Sigmoid colon (tissue), 4 donors: ENCODE results near the gene MYO5C.

Experiments used
- EP300 ChIP-seq, 4 donors: sonication (generic); formaldehyde crosslinking; IDR thresholded peaks; one replicate each; pipeline ENCODE4 v1.6.1; 2017; ENCODE audit warnings: antibody characterized with exemption in 4 of 4
- TF ChIP-seq, protein P1 (sequence below), 4 experiments: fragments of 450-650 bp in 3 of 4; fragments of 200-600 bp in 1 of 4; IDR thresholded peaks; one replicate each; pipeline ENCODE4 v1.5.1; 2016 to 2019; ENCODE audit warnings: antibody characterized with exemption in 4 of 4, mild to moderate bottlenecking in 3 of 4, moderate library complexity in 2 of 4

DNA sequence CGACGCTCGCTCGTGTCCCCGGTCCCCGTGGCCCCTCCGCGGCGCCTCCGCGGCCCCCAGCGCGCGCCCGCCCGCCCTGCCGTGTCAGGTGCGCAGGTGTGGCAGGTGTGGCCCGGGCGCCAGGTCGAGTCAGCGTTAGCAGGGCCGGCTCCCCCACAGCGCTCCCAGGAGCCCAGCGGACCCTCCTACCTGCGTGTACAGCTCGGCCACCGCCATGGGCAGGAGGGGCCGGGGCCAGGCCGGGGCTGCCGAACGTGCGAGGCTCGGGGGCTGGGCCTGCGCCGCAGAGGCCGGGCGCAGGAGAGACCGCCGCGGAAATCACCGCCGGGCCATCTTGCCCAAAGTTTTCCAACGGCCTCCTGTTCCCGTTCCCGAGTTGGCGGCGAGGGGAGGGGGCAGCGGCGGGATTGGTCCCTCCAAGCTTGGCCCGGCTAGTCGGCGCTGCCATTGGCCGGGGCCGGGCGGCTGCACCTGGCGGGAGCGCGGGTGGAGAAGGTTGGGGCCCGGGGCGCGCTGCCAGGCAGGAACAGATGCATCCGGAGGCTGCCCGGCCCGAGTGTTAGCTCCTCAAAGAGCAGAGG, at the start of gene MYO5C:
- TF ChIP-seq, protein P1, sequence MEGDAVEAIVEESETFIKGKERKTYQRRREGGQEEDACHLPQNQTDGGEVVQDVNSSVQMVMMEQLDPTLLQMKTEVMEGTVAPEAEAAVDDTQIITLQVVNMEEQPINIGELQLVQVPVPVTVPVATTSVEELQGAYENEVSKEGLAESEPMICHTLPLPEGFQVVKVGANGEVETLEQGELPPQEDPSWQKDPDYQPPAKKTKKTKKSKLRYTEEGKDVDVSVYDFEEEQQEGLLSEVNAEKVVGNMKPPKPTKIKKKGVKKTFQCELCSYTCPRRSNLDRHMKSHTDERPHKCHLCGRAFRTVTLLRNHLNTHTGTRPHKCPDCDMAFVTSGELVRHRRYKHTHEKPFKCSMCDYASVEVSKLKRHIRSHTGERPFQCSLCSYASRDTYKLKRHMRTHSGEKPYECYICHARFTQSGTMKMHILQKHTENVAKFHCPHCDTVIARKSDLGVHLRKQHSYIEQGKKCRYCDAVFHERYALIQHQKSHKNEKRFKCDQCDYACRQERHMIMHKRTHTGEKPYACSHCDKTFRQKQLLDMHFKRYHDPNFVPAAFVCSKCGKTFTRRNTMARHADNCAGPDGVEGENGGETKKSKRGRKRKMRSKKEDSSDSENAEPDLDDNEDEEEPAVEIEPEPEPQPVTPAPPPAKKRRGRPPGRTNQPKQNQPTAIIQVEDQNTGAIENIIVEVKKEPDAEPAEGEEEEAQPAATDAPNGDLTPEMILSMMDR (IDR thresholded peaks at IDR 0.05), result no peak
- TF ChIP-seq EP300 (IDR thresholded peaks at IDR 0.05), result no peak
